CD4-positive, alpha-beta T cell treated with Interferon alpha-2 for 1 hour (primary cell): Measurements from ENCODE around the gene STX2.
"Not testable (repeated sequence)": the region's sequence is repeated elsewhere in the genome, so short reads cannot be mapped to it uniquely, and the experiment has no call there.

Experiments
- DNase-seq, 2 donors: peaks; one replicate each; pipeline ENCODE4 v3.0.0-alpha.2; 2020 to 2022

The STX2 gene

GRCh38 chr12:130761537-130762318 lies 77.3 kb downstream of the STX2 start:
- DNase-seq = peak; percentile 37 to 67

GRCh38 chr12:130754234-130754901 lies 84.7 kb downstream of the STX2 start:
- no peak for DNase-seq

- DNase-seq = no peak
Observed at GRCh38 chr12:130752692-130753230, 86.3 kb downstream of the STX2 start.

GRCh38 chr12:130752037-130752436 lies 87.0 kb downstream of the STX2 start:
- not testable (repeated sequence) for DNase-seq

GRCh38 chr12:130748786-130749185 lies 90.3 kb downstream of the STX2 start:
- no peak for DNase-seq

GRCh38 chr12:130747867-130748740 lies 90.9 kb downstream of the STX2 start:
- DNase-seq = peak; percentile 46 to 62

GRCh38 chr12:130746546-130746945 lies 92.5 kb downstream of the STX2 start:
- no peak for DNase-seq

GRCh38 chr12:130745921-130746320 lies 93.1 kb downstream of the STX2 start:
- DNase-seq = no peak

GRCh38 chr12:130744274-130744673 lies 94.8 kb downstream of the STX2 start:
- no peak for DNase-seq

- DNase-seq = no peak
Observed at GRCh38 chr12:130743606-130744005, 95.4 kb downstream of the STX2 start.

- DNase-seq = no peak
Observed at GRCh38 chr12:130743176-130743575, 95.9 kb downstream of the STX2 start.

- DNase-seq = no peak
Observed at GRCh38 chr12:130742716-130743115, 96.3 kb downstream of the STX2 start.

GRCh38 chr12:130742112-130742511 lies 96.9 kb downstream of the STX2 start:
- no peak for DNase-seq
